GM23338 (cell line): ENCODE results near the gene MRPS14. TPM values are rescaled to one million over a fixed set of nuclear protein-coding genes. Genes with fewer than 3 reads are reported as not detected.

ENCODE experiments used
- ATAC-seq: fragments of 200-7000 bp; cut with Tn5 transposase; 3 replicates; pipeline ENCODE4 v1.9.1; 2020
- DNase-seq: peaks from one replicate; pipeline ENCODE4 v3.0.0-alpha.2; 2015; ENCODE audit warnings: low spot score
- H2AFZ ChIP-seq: fragments of 200-600 bp; sonication (generic); 2 replicates; pipeline ENCODE4 v1.8.0; 2016; ENCODE audit warnings: antibody characterized with exemption, mild to moderate bottlenecking, moderate library complexity
- H3F3A ChIP-seq: fragments of 200-600 bp; sonication (generic); replicated peaks from 2 replicates; pipeline ENCODE4 v1.8.0; 2017; ENCODE audit warnings: antibody characterized with exemption, mixed run types, low read depth
- H3K27ac ChIP-seq: fragments of 200-600 bp; sonication (generic); 2 replicates; pipeline ENCODE4 v1.6.1; 2016; ENCODE audit warnings: low read depth
- H3K27me3 ChIP-seq: fragments of 200-600 bp; sonication (generic); 2 replicates; pipeline ENCODE4 v1.8.0; 2016; ENCODE audit warnings: mild to moderate bottlenecking, mixed run types, moderate library complexity; ENCODE audit not compliant: insufficient read depth
- H3K36me3 ChIP-seq: fragments of 200-600 bp; sonication (generic); 2 replicates; pipeline ENCODE4 v1.8.0; 2016; ENCODE audit warnings: mild to moderate bottlenecking; ENCODE audit not compliant: insufficient read depth
- H3K4me1 ChIP-seq: fragments of 200-600 bp; sonication (generic); 2 replicates; pipeline ENCODE4 v1.8.0; 2016; ENCODE audit warnings: mild to moderate bottlenecking, moderate library complexity; ENCODE audit not compliant: insufficient read depth
- H3K4me2 ChIP-seq: fragments of 200-600 bp; sonication (generic); 2 replicates; pipeline ENCODE4 v1.7.1; 2017; ENCODE audit warnings: mixed run types
- H3K4me3 ChIP-seq: fragments of 200-600 bp; sonication (generic); 2 replicates; pipeline ENCODE4 v1.6.1; 2016; ENCODE audit warnings: mixed run types
- H3K79me2 ChIP-seq: fragments of 200-600 bp; sonication (generic); replicated peaks from 2 replicates; pipeline ENCODE4 v1.8.0; 2017; ENCODE audit warnings: mild to moderate bottlenecking; ENCODE audit not compliant: insufficient read depth
- H3K9me2 ChIP-seq: fragments of 200-600 bp; sonication (generic); 2 replicates; pipeline ENCODE4 v1.8.0; 2017; ENCODE audit not compliant: insufficient read depth
- H4K20me1 ChIP-seq: fragments of 200-600 bp; sonication (generic); replicated peaks from 2 replicates; pipeline ENCODE4 v1.8.0; 2017; ENCODE audit warnings: mild to moderate bottlenecking; ENCODE audit not compliant: insufficient read depth
- H3K27ac Mint-ChIP-seq: 2 replicates; pipeline ENCODE4 v1.8.0; 2020; ENCODE audit warnings: inconsistent platforms, mild to moderate bottlenecking, moderate library complexity, mixed read lengths
- H3K27me3 Mint-ChIP-seq: 3 replicates; pipeline ENCODE4 v1.8.0; 2022; ENCODE audit warnings: low read depth, mild to moderate bottlenecking, moderate library complexity, mixed read lengths, inconsistent platforms; ENCODE audit not compliant: insufficient read depth, poor library complexity
- H3K36me3 Mint-ChIP-seq: 3 replicates; pipeline ENCODE4 v1.8.0; 2021; ENCODE audit warnings: low read depth, mild to moderate bottlenecking, inconsistent platforms, moderate library complexity, mixed read lengths
- H3K4me1 Mint-ChIP-seq: 3 replicates; pipeline ENCODE4 v1.8.0; 2020; ENCODE audit warnings: mild to moderate bottlenecking, inconsistent platforms, mixed read lengths
- H3K4me3 Mint-ChIP-seq: 3 replicates; pipeline ENCODE4 v1.8.0; 2021; ENCODE audit warnings: moderate library complexity, mild to moderate bottlenecking, inconsistent platforms, mixed read lengths
- H3K9me3 Mint-ChIP-seq: 3 replicates; pipeline ENCODE4 v1.8.0; 2020; ENCODE audit warnings: moderate library complexity, mild to moderate bottlenecking, inconsistent platforms, mixed read lengths
- CREB1 ChIP-seq: fragments of 250-450 bp; sonication (Bioruptor Pico); IDR thresholded peaks from 2 replicates; pipeline ENCODE4 v1.5.0; 2020; ENCODE audit warnings: low read depth, mild to moderate bottlenecking, moderate library complexity
- CTCF ChIP-seq, 2 experiments: fragments of 200-600 bp in 1 of 2; sonication (generic) in 1 of 2; conservative IDR thresholded peaks; 2 replicates each; pipeline versions ENCODE4 v1.5.1 to v1.6.1; 2016 to 2017; ENCODE audit warnings: antibody characterized with exemption in 2 of 2, low read depth in 2 of 2, mild to moderate bottlenecking in 2 of 2, moderate library complexity in 1 of 2
- ETS1 ChIP-seq: IDR thresholded peaks from 2 replicates; pipeline ENCODE4 v1.6.1; 2016; ENCODE audit warnings: antibody characterized with exemption
- EZH2 ChIP-seq: fragments of 200-600 bp; sonication (generic); IDR thresholded peaks from one replicate; pipeline ENCODE4 v1.8.0; 2017; ENCODE audit warnings: antibody characterized with exemption, mild to moderate bottlenecking, low read depth; ENCODE audit not compliant: unreplicated experiment
- EZH2phosphoT487 ChIP-seq: fragments of 200-600 bp; sonication (generic); IDR thresholded peaks from one replicate; pipeline ENCODE4 v1.8.1; 2018; ENCODE audit warnings: antibody characterized with exemption; ENCODE audit not compliant: unreplicated experiment
- JUNB ChIP-seq: IDR thresholded peaks from one replicate; pipeline ENCODE4 v1.6.1; 2016; ENCODE audit warnings: antibody characterized with exemption; ENCODE audit not compliant: unreplicated experiment
- NANOG ChIP-seq: IDR thresholded peaks from 2 replicates; pipeline ENCODE4 v1.6.1; 2016; ENCODE audit warnings: antibody characterized with exemption, borderline replicate concordance
- POLR2AphosphoS5 ChIP-seq: IDR thresholded peaks from 2 replicates; pipeline ENCODE4 v1.6.1; 2016; ENCODE audit warnings: antibody characterized with exemption, low read depth
- REST ChIP-seq: IDR thresholded peaks from one replicate; pipeline ENCODE4 v1.6.1; 2018; ENCODE audit warnings: antibody characterized with exemption; ENCODE audit not compliant: unreplicated experiment
- STAT1 ChIP-seq: IDR thresholded peaks from one replicate; pipeline ENCODE4 v1.6.1; 2016; ENCODE audit warnings: antibody characterized with exemption; ENCODE audit not compliant: unreplicated experiment
- ZNF114 ChIP-seq: fragments of 250-450 bp; sonication (Bioruptor Pico); IDR thresholded peaks from 2 replicates; pipeline ENCODE4 v1.5.0; 2020; ENCODE audit warnings: mild to moderate bottlenecking, moderate library complexity
- ZNF331 ChIP-seq: fragments of 250-450 bp; sonication (Bioruptor Pico); IDR thresholded peaks from 2 replicates; pipeline ENCODE4 v1.5.0; 2020; ENCODE audit warnings: low read depth, mild to moderate bottlenecking, moderate library complexity
- polyA plus RNA-seq: library from polyadenylated mRNA; unstranded; fragments of >200 nt; fragmentation: Nextera tagmentation; extraction: Ambion mirVana; gene quantifications from 2 replicates; pipeline ENCODE4 v1.2.1, GENCODE V29; 2016
- total RNA-seq: library from RNA; depleted of rRNA; stranded (reverse); fragments of >200 nt; shearing (Covaris generic); gene quantifications from 2 replicates; pipeline ENCODE4 v1.2.3, GENCODE V29; 2014
- TF ChIP-seq, protein P1 (sequence below): fragments of 250-450 bp; sonication (Bioruptor Pico); IDR thresholded peaks from 2 replicates; pipeline ENCODE4 v1.5.0; 2020; ENCODE audit warnings: mild to moderate bottlenecking, moderate library complexity

MRPS14 gene
- total and polyA plus RNA-seq, 2 experiments from 2014 or later: 18.5 to 75.7 TPM

GRCh38 chr1:175019524-175019923, 3.7 kb downstream of the MRPS14 start:
- ATAC-seq (no peak), DNase-seq (no peak)
- peaks cover 12% of the 10 kb centered on the region; the same call in 2 of the 3 replicates for H3K36me3 Mint-ChIP-seq
- peaks cover 6% of the 10 kb centered on the region for H3K27me3 Mint-ChIP-seq
- peaks cover 11% of the 10 kb centered on the region for H3K36me3 ChIP-seq
- H3K4me3 ChIP-seq: no peak overlapping the region
- H3K4me3 Mint-ChIP-seq: no peak overlapping the region
- H3K4me1 ChIP-seq: no peaks in the 10 kb centered on the region
- no peaks in the 10 kb centered on the region; the same call in 2 of the 3 replicates for H3K4me1 Mint-ChIP-seq
- H4K20me1 ChIP-seq: peaks cover 5% of the 10 kb centered on the region; the same call in 1 of the 2 replicates
- H3K27ac Mint-ChIP-seq: no peak overlapping the region
- peaks cover 5% of the 10 kb centered on the region; the same call in 1 of the 2 replicates for H3K9me2 ChIP-seq
- no peaks in the 10 kb centered on the region for H3K9me3 Mint-ChIP-seq
- no peak overlapping the region for H3K4me2 ChIP-seq
- TF ChIP-seq ZNF114: no peak
- TF ChIP-seq, protein P1, sequence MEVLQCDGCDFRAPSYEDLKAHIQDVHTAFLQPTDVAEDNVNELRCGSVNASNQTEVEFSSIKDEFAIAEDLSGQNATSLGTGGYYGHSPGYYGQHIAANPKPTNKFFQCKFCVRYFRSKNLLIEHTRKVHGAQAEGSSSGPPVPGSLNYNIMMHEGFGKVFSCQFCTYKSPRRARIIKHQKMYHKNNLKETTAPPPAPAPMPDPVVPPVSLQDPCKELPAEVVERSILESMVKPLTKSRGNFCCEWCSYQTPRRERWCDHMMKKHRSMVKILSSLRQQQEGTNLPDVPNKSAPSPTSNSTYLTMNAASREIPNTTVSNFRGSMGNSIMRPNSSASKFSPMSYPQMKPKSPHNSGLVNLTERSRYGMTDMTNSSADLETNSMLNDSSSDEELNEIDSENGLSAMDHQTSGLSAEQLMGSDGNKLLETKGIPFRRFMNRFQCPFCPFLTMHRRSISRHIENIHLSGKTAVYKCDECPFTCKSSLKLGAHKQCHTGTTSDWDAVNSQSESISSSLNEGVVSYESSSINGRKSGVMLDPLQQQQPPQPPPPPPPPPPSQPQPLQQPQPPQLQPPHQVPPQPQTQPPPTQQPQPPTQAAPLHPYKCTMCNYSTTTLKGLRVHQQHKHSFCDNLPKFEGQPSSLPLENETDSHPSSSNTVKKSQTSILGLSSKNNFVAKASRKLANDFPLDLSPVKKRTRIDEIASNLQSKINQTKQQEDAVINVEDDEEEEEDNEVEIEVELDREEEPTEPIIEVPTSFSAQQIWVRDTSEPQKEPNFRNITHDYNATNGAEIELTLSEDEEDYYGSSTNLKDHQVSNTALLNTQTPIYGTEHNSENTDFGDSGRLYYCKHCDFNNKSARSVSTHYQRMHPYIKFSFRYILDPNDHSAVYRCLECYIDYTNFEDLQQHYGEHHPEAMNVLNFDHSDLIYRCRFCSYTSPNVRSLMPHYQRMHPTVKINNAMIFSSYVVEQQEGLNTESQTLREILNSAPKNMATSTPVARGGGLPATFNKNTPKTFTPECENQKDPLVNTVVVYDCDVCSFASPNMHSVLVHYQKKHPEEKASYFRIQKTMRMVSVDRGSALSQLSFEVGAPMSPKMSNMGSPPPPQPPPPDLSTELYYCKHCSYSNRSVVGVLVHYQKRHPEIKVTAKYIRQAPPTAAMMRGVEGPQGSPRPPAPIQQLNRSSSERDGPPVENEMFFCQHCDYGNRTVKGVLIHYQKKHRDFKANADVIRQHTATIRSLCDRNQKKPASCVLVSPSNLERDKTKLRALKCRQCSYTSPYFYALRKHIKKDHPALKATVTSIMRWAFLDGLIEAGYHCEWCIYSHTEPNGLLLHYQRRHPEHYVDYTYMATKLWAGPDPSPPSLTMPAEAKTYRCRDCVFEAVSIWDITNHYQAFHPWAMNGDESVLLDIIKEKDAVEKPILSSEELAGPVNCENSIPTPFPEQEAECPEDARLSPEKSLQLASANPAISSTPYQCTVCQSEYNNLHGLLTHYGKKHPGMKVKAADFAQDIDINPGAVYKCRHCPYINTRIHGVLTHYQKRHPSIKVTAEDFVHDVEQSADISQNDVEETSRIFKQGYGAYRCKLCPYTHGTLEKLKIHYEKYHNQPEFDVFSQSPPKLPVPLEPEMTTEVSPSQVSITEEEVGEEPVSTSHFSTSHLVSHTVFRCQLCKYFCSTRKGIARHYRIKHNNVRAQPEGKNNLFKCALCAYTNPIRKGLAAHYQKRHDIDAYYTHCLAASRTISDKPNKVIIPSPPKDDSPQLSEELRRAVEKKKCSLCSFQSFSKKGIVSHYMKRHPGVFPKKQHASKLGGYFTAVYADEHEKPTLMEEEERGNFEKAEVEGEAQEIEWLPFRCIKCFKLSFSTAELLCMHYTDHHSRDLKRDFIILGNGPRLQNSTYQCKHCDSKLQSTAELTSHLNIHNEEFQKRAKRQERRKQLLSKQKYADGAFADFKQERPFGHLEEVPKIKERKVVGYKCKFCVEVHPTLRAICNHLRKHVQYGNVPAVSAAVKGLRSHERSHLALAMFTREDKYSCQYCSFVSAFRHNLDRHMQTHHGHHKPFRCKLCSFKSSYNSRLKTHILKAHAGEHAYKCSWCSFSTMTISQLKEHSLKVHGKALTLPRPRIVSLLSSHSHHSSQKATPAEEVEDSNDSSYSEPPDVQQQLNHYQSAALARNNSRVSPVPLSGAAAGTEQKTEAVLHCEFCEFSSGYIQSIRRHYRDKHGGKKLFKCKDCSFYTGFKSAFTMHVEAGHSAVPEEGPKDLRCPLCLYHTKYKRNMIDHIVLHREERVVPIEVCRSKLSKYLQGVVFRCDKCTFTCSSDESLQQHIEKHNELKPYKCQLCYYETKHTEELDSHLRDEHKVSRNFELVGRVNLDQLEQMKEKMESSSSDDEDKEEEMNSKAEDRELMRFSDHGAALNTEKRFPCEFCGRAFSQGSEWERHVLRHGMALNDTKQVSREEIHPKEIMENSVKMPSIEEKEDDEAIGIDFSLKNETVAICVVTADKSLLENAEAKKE (CRISPR knock-in tag): no peak
- no peak for TF ChIP-seq EZH2
- TF ChIP-seq ZNF331: no peak
- TF ChIP-seq JUNB: no peak
- TF ChIP-seq NANOG: no peak
- TF ChIP-seq EZH2phosphoT487: no peak
- no peak for TF ChIP-seq ETS1
- no peak for TF ChIP-seq REST
- no peak for TF ChIP-seq CREB1 (CRISPR knock-in tag)
- no peak for TF ChIP-seq CTCF (conservative IDR thresholded peaks at IDR 0.05; ENCODE audit: low read depth in 2 of 2)
- no peak for TF ChIP-seq POLR2AphosphoS5
- no peak for TF ChIP-seq STAT1
- no peak overlapping the region for H3K27ac ChIP-seq
- no peak overlapping the region for H2AFZ ChIP-seq
- no peaks in the 10 kb centered on the region for H3K27me3 ChIP-seq
- H3F3A ChIP-seq: 0 out of 2 replicates have a peak, but pooled peaks cover 1% of the 10 kb centered on the region
- H3K79me2 ChIP-seq: peaks cover 38% of the 10 kb centered on the region
